GM13977 (cell line): Measurements from ENCODE around the gene MET.

Experiments used
- DNase-seq: peaks from one replicate; pipeline ENCODE4 v3.0.0; 2012; ENCODE audit warnings: low spot score
- CTCF ChIP-seq: IDR thresholded peaks from 2 replicates; pipeline ENCODE4 v1.5.1; 2012; ENCODE audit warnings: mild to moderate bottlenecking, control low read depth; ENCODE audit not compliant: insufficient read depth; ENCODE audit errors: extremely low read depth, missing control alignments
- in situ Hi-C: fragments of 300-500 bp; cut with MboI; formaldehyde crosslinking; loops from one replicate; pipeline ENCODE4 v1.12.0; 2022; ENCODE audit warnings: low sequenced_read_pairs, low pct_unique_long_range_greater_than_20kb, mixed read lengths, inconsistent platforms; ENCODE audit not compliant: unreplicated experiment

Gene MET

GRCh38 chr7:116663744-116664143, 8.3 kb upstream of the MET start:
- in situ Hi-C loops = no loop called here
- TF ChIP-seq CTCF = no peak
- no peak for DNase-seq

GRCh38 chr7:116665332-116665996, 6.5 kb upstream of the MET start:
- in situ Hi-C loops = no loop called here
- DNase-seq = no peak

GRCh38 chr7:116669769-116670168, 2.2 kb upstream of the MET start:
- in situ Hi-C loops = loop anchor here (10.0 kb wide), 1 partner anchor 135 kb away; no protein-coding TSS in a partner anchor
- TF ChIP-seq CTCF = no peak

More at GRCh38 chr7:116665332-116665996, 6.5 kb upstream of the MET start:
- TF ChIP-seq CTCF = no peak

GRCh38 chr7:116670409-116671015, 1.5 kb upstream of the MET start:
- in situ Hi-C loops = loop anchor here (10.0 kb wide), 1 partner anchor 134 kb away; no protein-coding TSS in a partner anchor
- TF ChIP-seq CTCF = no peak
- no peak for DNase-seq

More at GRCh38 chr7:116669769-116670168, 2.2 kb upstream of the MET start:
- no peak for DNase-seq

GRCh38 chr7:116671111-116671510, 885 bp upstream of the MET start:
- DNase-seq = no peak
- TF ChIP-seq CTCF = no peak
- in situ Hi-C loops = loop anchor here (10.0 kb wide), 1 partner anchor 134 kb away; no protein-coding TSS in a partner anchor

- DNase-seq = no peak
- in situ Hi-C loops = loop anchor here (10.0 kb wide), 1 partner anchor 132 kb away; no protein-coding TSS in a partner anchor
- no peak for TF ChIP-seq CTCF
Observed at GRCh38 chr7:116672596-116673456, 830 bp downstream of the MET start.
